Measurements from ENCODE around the gene TOR2A.

- no peak for TF ChIP-seq EZH2 (IDR thresholded peaks at IDR 0.05; ENCODE audit: borderline replicate concordance, low read depth, low read length, severe bottlenecking)
- TF ChIP-seq, protein P1, sequence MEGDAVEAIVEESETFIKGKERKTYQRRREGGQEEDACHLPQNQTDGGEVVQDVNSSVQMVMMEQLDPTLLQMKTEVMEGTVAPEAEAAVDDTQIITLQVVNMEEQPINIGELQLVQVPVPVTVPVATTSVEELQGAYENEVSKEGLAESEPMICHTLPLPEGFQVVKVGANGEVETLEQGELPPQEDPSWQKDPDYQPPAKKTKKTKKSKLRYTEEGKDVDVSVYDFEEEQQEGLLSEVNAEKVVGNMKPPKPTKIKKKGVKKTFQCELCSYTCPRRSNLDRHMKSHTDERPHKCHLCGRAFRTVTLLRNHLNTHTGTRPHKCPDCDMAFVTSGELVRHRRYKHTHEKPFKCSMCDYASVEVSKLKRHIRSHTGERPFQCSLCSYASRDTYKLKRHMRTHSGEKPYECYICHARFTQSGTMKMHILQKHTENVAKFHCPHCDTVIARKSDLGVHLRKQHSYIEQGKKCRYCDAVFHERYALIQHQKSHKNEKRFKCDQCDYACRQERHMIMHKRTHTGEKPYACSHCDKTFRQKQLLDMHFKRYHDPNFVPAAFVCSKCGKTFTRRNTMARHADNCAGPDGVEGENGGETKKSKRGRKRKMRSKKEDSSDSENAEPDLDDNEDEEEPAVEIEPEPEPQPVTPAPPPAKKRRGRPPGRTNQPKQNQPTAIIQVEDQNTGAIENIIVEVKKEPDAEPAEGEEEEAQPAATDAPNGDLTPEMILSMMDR (IDR thresholded peaks at IDR 0.05; ENCODE audit: extremely low read depth in 1 of 2, insufficient read depth in 1 of 2, low read depth in 1 of 2, low read length in 2 of 2), result no peak
Observed at GRCh38 chr9:127771570-127772189, 36.6 kb upstream of the TOR2A start.

All from endothelial cell of umbilical vein (primary cell).